Coronary artery (tissue), 2 donors: ENCODE results near the gene ALG5.

ENCODE experiments used
- DNase-seq: peaks from one replicate; pipeline ENCODE4 v3.0.0-alpha.2; 2017; ENCODE audit warnings: low spot score
- H3K27ac ChIP-seq, 2 donors: fragments of 200-600 bp; sonication (generic); one replicate each; pipeline ENCODE4 v1.5.1; 2016 to 2019
- H3K4me3 ChIP-seq: fragments of 200-600 bp; sonication (generic); 2 replicates; pipeline ENCODE4 v1.5.1; 2016; ENCODE audit warnings: mild to moderate bottlenecking, moderate library complexity
- CTCF ChIP-seq: fragments of 200-600 bp; sonication (generic); IDR thresholded peaks from one replicate; pipeline ENCODE4 v1.5.1; 2019; ENCODE audit warnings: antibody characterized with exemption

Gene ALG5

DNA sequence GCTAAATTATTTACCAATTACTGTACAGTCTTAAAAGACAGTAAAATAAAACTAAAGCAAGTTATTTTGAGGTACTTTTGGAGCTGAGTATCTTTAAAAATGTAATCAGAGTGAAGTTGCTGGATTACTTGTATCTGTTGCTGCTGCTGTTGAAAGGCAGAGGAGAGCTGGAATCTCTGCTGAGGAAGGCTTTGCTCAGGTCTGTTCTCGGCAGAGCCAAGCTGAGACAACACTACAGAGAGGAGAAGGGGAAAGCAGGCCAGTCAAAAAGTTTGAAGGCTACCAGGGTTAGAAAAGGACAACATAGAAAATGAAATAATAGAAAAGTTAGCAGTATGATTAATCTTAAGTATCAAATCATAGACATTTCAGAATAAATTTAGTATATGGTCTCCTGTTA is 11.3 kb upstream of the ALG5 start:
- no peak overlapping the region for H3K4me3 ChIP-seq
- no peak for DNase-seq
- H3K27ac ChIP-seq: no peak overlapping the region
- TF ChIP-seq CTCF: no peak

DNA sequence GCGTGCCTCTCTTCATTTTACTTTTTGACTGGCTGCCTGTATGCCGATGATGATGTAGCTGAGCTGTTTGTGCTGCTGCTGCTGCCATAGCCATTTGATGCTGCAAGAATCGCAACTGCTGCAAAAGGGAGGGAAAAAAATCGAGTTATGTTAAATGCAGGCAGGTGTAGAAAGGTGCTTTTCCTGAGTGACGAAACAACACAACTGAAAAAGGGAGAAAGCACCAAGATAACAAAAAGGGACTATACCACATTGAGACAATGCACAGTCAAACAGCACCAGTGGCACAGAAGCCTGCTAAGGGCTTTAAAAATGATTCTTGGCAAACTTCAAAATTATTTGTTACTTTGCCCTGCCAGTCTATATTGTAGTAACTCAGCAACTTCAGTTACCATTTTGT is 10.6 kb upstream of the ALG5 start:
- Histone ChIP-seq H3K27ac (no peak overlapping the region), H3K4me3 (no peak overlapping the region)
- TF ChIP-seq CTCF: no peak
- no peak for DNase-seq

DNA sequence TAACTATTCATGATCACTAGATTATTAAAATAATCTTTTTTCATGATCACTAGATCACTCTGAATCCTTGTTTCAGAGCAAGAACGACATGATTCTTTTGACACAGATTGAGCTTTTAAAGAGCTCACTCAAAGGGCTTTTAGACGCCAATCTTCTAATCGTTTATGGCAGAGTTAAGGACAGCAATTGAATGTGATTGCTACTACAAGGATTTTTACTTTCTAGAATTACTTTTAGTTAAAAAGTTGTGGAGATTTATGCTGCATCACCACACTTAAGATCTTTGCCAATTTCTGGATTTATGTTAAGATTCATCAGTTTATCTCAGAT is 2.7 kb upstream of the ALG5 start:
- TF ChIP-seq CTCF: no peak
- H3K4me3 ChIP-seq: no peak overlapping the region
- DNase-seq: no peak
- no peak overlapping the region for H3K27ac ChIP-seq

DNA sequence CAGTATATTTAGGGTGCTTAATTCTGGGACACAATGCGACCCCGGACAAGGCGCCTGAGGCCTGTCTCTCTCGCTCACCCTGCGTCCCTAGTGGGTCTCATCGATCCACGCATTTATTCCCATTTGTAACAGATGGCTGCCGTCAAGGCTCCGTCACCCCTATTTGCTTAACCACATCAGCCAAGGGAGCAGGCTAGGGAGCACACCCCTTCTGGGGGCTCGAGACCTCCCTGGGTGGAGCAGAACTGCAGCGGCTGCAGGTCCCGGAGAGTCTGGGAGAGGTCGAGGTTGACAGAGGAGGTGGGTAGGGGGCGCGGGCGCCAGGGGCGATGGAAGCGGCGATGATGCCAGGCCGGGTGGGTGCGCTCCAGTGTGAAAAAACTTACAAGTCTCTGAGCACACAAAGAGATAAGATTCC is 507 bp downstream of the ALG5 start:
- DNase-seq: peak; percentile 77
- Histone ChIP-seq H3K27ac (peak overlapping the region; percentile 97 to 99), H3K4me3 (peak overlapping the region; percentile 75)
- no peak for TF ChIP-seq CTCF

- TF ChIP-seq CTCF: no peak
- no peak overlapping the region for H3K27ac ChIP-seq
- no peak for DNase-seq
- peak overlapping the region; percentile 75 for H3K4me3 ChIP-seq
Observed at GRCh38 chr13:36997716-36998427, 1.3 kb downstream of the ALG5 start.

DNA sequence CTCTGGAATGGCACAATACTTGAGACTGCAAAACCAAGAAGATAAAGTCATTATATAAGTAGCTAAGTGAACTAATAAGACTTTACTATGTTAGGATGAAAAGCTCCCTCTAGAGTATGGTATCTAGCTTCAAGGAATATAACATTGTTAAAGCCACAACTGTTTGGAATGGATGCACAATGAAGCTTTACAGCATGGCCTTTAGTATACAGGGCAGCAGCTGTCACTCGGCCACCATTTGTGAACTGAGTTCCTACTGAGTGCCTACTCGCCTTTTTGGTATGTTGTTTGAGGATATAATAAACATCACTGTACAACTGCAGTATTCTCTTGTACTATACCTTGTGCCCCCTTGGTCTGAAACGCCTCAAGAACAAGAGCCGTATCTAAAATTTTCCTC is 6.8 kb downstream of the ALG5 start:
- no peak for DNase-seq
- no peak for TF ChIP-seq CTCF
- no peak overlapping the region for H3K27ac ChIP-seq
- H3K4me3 ChIP-seq: no peak overlapping the region

- no peak for TF ChIP-seq CTCF
- H3K27ac ChIP-seq: no peak overlapping the region
Observed at GRCh38 chr13:36986462-36987240, 12.5 kb downstream of the ALG5 start.

More at GRCh38 chr13:36986462-36987240, 12.5 kb downstream of the ALG5 start:
- DNase-seq: no peak
- H3K4me3 ChIP-seq: no peak overlapping the region
